Anterior cingulate cortex (tissue), 58 donors: Measurements from ENCODE around the gene TMEM235.
A peak's percentile ranks its signal among the peaks of the same experiment; 100 is the strongest.

Source experiments
- DNase-seq, 58 donors: peaks; one replicate each; lab custom pipeline; 2025; lab: John Stamatoyannopoulos, UW

The TMEM235 gene

DNA sequence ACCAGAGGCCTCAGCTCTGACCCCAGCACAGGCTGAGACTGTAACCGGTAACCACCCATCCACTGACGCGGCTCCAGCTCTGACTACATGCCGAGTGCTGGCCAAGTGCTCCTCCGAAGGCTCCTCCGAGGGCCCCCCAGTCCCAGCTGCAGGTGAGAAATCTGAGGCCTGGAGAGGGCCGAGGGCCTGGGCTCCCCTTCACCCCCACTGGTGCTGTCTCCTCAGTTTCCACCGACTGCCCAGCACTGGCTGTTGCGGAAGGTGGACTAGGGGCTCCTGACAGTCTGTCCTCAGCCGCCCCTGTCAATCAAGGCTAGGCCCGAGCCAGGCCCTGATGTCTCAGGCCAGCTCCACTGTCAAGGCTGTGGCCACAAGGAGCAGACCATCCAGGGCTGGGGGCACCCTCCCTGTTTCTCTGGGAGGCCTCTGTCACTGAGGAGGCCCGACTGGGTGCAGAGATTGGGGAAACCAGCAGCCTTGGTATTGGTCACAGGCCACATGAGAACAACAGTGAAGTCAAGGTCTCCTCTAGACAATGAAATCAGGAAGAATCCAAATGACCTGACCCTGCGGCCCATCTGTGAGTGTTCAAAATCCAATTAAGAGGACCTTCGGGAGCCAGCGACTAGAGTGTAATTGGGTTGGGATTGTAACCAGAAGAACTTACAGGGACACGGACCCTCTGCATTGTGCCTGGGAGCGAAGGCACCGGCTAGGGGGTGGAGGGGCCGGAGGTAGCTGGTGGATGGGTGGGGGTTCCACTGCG lies 5.1 kb downstream of the TMEM235 start:
- DNase-seq: no peak

DNA sequence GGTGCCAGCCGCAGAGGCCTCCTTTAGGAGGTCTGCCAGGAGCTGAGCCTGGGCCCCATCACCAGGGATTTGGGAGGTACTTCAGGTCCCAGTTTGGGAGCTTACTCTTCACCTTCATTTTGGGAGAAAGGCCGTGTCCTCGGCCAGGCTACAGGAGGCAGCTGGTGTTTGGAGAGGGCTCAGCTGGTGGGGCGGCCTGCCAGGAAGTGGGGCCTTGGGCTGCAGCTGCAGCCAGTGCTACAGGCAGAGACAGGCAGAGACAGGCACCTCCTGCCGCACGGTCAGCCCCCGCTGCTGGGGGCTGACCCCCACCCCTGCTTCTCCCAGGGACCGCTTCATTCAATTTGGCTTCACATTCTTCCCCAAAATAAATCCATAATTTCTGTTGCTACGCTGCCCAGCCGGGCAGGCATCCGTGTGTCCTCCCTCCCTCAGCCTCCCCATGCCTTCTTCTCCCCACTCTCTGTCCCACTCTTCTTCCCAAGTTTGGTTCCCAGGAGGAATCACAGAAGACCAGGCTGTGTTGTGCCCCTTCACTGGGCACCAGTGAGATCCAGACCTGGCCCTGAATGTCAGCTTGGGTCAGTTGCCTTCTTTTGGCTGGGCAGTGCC lies 6.1 kb downstream of the TMEM235 start:
- peak in 53 of 58 donors; percentile 14 to 93 (median 78) for DNase-seq

DNA sequence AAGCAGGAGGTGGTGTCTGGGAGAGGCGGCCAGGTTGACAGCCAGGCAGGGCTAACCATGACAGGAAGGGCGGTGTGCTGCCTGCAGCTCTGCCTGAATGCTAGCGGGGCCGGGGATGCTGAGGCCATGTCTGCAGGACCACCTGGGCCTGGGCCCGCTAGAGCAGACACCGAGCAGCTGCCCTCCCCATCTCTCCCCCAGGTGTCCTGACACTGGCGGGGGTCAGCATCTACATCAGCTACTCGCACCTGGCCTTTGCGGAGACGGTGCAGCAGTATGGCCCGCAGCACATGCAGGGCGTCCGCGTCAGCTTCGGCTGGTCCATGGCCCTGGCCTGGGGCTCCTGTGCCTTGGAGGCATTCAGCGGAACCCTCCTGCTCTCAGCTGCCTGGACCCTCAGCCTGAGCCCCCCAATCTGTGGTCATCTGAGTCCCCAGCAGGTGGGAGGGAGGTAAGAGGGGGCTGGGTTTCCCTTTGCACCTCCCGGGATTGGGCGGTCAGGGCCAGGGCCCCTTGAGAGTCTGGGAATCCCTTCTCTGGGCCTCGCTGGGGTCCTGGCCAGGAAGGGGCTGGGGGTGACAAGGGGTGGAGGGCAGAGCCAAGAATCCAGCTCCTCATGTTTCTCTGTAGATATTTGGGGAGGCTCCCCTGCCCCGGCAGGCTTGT lies 7.5 kb downstream of the TMEM235 start:
- DNase-seq: no peak

DNA sequence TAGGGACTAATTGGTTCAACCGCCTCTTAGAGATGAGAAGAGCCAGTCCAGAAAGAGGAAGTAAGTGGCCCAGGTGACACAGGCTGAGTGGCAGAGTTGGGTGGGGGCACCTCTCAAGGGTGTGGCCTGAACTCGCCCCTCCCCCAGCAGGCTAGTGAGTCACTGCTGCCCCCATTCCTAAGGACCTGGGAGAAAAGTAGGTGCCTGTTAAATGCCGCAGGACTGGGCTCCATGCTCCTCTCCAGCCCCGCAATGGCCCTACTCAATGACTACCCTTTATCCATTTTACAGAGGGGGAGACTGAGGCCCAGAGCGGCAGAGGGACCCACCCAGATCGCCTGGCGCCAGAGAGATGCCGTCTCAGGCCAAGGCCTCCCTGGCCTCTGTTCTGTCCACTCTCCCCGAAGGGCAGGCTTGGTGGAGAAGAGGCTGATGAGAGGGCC lies 8.1 kb downstream of the TMEM235 start:
- no peak for DNase-seq

- DNase-seq: no peak
Measured at GRCh38 chr17:78240012-78240655, 8.7 kb downstream of the TMEM235 start.

DNA sequence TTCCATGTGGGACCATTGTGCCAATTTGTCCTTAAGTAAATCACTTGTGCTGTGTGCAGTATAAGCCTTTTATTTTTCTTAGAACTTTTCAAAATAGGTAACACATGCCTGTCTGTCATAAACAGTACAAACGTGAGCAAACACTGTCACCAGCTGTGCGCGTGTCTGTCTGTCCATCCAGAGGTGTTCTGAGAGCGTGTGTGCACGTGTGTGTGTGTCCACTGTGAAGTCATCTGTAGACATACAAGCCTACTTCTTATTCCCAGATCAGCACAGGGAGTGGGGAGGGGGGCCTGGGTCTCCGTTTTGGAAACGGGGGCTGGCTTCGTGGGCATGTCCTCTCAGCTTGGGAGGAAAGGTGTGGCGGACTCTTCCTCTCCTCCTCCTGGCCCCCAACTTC lies 9.4 kb downstream of the TMEM235 start:
- no peak for DNase-seq

DNA sequence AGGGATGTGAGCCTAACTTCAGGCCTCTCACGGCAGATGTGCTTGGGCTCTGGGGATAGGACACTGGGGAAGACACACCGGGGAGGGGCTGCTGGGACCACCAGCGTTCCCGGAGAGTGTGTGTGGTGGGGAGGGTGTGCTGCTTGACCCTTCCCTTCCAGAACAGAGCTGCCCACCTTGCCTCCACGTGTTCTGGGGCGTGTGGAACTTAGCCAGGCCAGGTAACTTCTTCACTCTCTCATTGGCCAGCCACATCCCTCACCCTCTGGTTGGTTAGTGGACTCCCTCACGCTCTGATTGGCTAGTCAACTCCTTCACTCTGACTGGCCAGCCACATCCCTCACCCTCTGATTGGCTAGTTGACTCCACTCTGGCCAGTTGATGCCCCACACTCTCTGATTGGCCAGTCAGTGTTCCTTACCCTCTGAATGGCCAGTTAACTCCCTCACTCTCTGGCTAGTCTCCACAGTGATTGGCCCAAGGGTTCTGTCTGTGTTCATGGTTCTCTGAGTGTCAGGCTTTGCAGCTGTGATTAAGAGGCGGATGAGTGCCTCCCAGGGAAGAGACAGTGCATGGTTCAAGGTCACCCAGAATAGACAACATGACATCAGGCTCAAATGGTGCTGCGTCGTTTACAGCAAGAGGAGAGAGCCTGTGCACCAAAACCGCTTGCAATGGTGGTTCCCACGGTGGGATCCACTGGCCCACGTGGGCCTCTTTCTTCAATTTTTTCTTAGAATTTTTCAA lies 10.0 kb downstream of the TMEM235 start:
- DNase-seq: peak in 49 of 58 donors; percentile 27 to 95 (median 72)

GRCh38 chr17:78242024-78242742 lies 10.8 kb downstream of the TMEM235 start:
- DNase-seq: no peak

DNA sequence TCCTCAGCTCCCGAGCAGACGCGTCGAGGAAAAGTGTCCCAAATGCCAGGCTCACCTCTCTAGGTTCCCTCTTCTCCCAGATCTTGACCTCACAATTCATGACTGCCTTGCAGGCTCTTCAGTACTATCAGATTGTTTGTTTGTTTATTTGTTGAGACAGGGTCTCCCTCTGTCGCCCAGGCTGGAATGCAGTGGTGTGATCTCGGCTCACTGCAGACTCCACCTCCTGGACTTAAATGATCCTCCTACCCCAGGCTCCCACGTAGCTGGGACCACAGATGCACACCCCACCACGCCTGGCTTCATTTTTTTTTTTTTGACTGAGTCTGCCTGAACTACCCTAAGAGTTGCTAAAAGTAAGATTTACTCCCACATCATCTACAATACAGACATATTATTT lies 15.9 kb downstream of the TMEM235 start:
- DNase-seq: no peak

DNA sequence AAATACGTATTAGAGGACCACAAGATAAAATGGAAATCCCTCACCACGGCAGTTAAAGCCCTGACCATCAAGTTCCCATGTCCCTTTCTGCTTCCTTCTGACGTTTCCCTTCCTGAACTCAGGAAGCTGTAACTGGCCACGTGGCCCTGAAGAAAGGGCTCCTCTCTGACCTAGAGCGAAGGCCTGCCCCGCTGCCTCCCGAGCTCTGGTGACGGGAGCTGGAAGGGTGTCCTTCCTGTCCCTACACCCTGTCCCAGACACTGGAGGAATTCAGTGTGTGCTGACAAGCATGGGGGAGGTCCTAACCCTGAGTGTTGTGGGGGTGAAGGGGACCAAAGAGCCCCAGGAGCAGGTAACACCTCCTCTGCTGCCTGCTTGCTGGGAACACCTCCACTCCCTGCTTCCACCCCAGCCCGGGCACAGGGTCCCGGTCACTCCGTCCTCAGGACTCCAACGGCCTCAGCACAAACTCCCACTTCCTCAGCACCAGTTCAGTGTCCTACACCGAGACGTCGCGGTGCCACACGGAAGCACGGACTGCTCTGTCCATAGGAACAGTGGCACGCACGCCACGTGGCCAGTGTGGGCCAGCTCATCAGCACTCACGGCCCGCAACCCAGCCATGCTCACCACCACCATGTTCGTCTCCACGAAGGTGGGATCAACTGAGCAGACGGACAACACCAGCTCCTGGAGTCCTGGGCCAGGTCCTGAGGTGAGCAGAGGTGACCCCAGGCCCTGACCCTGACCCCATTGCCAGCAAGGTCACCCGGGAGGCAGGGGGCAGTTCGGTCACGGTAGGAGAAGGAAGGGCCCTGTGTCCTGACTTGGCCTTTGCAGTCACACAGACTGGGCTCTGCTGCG lies 16.9 kb downstream of the TMEM235 start:
- DNase-seq: peak in 8 of 58 donors; percentile 15 to 72 (median 38)

DNA sequence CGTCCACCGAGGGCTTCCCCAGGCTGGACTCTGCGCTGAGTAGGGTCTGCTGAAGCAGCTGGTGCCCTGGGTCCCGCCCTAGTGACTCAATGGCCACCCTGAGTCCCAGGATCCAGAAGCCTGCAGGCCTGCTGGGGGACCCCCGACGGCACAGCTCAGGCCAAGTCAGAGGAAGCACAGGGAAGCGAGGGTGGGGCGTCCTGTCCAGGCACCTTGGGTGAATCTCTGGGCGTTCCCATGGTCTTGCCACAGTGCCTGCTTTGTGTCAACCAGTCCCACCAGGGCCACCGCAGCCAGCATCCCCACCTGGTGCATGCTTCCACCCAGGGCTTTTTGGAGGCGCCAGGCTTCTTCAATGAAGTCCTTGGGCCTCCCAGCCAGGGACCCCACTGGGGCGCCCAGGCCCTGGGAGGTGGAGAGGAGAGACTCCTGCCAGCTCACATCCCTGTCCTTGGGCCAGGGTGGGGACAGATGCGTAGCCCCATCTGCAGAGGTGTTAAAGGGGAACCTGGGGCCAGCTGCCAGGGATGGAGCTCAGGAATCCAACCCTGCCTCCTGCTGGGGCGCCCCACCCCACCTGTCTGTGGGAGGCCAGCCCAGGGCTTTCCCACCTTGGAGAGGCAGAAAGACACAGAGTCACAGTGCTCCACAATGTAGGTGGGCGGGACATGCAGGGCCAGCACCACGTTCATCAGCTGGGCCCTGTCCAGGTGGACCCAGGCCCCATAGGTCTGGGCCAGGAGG lies 17.8 kb downstream of the TMEM235 start:
- no peak for DNase-seq

GRCh38 chr17:78249818-78250806 lies 18.7 kb downstream of the TMEM235 start:
- DNase-seq: no peak

DNA sequence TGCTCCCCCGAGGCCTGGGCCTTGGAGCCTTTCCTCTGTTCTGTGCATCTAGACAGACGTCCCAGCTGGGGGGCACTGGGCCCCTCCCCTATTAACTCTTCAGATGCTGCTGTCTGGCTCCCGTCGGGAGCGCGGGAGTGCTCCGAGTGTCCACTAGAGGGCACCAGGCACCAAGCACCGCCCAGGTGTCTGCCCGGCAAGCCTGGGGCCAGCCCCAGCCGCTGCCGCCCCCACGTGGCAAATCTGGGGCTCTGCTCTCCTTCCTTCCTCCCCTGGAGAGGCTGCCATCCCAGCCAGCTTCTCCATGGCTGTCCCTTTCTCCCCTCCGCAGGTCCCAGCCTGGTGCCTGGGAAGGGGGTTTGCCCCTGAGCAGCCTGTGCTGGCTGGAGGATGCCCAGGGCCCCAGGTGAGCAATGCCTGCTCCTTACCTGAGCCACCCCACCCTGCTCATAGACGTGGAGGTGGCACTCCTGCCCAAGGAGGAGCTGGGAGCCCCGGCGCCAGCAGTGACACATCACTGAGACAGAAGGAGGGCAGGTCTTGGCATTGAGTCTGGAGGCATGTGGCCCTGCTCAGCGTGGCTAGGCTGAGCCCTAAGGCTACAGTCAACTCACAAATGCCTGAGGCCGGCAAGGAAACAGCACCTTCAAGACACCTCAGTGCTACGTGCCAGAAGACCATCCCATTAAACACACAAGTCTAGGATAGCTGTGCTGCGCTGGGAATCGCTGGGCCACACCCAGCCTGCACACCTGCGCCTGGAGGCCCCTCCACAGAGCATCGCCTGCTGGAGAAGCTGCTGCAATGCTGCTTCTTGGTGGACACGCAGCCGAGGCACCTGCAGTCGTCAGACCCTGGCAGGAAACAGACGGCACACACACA lies 19.7 kb downstream of the TMEM235 start:
- peak in 55 of 58 donors; percentile 15 to 91 (median 76) for DNase-seq

GRCh38 chr17:78251773-78252103 lies 20.3 kb downstream of the TMEM235 start:
- no peak for DNase-seq

DNA sequence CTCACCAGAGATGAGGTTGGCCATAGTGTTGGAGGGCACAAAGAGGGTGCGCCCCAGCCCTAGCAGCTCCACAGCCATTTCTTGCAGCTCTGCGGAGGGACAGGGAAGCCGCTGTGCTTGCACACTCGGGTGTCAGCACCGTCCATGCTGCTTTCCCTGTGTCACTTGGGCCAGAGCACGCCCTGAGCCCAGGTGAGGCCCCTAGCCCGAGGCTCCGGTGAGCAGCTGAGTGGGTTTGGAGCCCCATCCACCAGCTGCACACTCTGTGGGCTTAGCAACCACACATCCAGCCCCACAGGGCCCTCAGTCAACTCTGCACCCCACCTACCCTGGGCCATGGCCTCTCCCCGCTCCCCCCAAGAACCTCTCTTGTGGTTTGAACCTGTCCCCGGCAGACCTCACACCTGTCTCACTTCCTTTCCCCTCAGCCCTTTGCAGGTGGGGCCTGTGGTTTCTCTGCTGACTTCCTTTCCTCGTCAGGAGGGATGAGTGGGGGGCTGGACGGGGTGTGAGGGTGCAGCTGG lies 20.7 kb downstream of the TMEM235 start:
- no peak for DNase-seq
